ENCODE data around the gene CLDN9. TPM values are rescaled to one million over a fixed set of nuclear protein-coding genes. Genes with fewer than 3 reads are reported as not detected.

The CLDN9 gene
- total and polyA plus RNA-seq, 9 of the 15 experiments (the other 6 are each of a cell fraction or from before 2014, with no cell fraction given), result 0.12 to 0.44 (median 0.22) TPM; not detected in 4

DNA sequence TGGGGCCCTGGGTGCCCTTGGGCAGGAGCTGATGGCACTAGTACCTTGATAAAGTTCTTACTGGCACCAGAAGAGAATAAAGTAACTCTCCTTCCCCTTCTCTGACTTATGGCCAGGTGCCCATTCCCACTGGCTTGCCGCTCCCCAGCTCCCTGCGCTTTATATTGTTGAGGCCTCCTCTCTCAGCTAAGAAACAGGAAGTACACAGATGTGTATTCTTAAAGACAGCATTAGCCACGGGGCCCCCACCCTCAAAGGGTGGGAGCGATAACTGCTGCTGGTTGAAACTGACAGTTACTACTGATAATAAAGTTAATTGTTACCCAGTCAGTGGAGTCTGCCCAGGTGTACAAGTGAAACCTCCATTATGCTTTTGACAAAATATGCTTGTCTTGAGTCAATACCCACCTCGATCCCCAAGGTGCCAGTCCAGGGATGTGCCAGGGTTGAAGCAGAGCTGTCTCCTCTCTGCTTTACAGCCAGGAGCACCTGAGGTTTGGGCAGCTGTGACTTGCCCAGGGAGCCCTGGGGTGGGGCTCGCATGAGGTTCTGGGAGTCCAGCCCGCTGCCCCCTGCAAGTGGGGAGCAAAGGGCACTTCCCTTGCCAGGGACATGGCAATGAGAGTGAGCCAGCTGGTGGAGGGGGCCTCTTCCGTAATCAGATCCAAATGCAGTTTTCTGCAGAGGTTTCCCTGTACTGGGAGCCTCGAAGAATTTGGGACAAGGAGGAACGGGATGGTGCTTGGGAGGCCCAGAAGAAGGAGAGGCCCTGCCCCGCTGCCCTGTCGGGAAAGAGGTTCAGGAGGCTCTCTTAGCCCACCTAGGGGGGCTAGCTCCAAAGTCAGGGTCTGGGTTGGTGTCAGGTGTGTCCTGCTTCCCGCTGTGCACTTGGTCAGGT is 5.4 kb upstream of the CLDN9 start (continued):
- TF ChIP-seq, protein P1, sequence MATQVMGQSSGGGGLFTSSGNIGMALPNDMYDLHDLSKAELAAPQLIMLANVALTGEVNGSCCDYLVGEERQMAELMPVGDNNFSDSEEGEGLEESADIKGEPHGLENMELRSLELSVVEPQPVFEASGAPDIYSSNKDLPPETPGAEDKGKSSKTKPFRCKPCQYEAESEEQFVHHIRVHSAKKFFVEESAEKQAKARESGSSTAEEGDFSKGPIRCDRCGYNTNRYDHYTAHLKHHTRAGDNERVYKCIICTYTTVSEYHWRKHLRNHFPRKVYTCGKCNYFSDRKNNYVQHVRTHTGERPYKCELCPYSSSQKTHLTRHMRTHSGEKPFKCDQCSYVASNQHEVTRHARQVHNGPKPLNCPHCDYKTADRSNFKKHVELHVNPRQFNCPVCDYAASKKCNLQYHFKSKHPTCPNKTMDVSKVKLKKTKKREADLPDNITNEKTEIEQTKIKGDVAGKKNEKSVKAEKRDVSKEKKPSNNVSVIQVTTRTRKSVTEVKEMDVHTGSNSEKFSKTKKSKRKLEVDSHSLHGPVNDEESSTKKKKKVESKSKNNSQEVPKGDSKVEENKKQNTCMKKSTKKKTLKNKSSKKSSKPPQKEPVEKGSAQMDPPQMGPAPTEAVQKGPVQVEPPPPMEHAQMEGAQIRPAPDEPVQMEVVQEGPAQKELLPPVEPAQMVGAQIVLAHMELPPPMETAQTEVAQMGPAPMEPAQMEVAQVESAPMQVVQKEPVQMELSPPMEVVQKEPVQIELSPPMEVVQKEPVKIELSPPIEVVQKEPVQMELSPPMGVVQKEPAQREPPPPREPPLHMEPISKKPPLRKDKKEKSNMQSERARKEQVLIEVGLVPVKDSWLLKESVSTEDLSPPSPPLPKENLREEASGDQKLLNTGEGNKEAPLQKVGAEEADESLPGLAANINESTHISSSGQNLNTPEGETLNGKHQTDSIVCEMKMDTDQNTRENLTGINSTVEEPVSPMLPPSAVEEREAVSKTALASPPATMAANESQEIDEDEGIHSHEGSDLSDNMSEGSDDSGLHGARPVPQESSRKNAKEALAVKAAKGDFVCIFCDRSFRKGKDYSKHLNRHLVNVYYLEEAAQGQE (IDR thresholded peaks at IDR 0.05; ENCODE audit: borderline replicate concordance), result no peak
- TF ChIP-seq, protein P1 (CRISPR knock-in tag; IDR thresholded peaks at IDR 0.05; ENCODE audit: low read depth), result no peak
- TF ChIP-seq TARDBP (IDR thresholded peaks at IDR 0.05), result no peak
- TF ChIP-seq, protein P2, sequence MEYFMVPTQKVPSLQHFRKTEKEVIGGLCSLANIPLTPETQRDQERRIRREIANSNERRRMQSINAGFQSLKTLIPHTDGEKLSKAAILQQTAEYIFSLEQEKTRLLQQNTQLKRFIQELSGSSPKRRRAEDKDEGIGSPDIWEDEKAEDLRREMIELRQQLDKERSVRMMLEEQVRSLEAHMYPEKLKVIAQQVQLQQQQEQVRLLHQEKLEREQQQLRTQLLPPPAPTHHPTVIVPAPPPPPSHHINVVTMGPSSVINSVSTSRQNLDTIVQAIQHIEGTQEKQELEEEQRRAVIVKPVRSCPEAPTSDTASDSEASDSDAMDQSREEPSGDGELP (CRISPR knock-in tag; IDR thresholded peaks at IDR 0.05; ENCODE audit: borderline replicate concordance), result peak; percentile 27
- TF ChIP-seq, protein P3, sequence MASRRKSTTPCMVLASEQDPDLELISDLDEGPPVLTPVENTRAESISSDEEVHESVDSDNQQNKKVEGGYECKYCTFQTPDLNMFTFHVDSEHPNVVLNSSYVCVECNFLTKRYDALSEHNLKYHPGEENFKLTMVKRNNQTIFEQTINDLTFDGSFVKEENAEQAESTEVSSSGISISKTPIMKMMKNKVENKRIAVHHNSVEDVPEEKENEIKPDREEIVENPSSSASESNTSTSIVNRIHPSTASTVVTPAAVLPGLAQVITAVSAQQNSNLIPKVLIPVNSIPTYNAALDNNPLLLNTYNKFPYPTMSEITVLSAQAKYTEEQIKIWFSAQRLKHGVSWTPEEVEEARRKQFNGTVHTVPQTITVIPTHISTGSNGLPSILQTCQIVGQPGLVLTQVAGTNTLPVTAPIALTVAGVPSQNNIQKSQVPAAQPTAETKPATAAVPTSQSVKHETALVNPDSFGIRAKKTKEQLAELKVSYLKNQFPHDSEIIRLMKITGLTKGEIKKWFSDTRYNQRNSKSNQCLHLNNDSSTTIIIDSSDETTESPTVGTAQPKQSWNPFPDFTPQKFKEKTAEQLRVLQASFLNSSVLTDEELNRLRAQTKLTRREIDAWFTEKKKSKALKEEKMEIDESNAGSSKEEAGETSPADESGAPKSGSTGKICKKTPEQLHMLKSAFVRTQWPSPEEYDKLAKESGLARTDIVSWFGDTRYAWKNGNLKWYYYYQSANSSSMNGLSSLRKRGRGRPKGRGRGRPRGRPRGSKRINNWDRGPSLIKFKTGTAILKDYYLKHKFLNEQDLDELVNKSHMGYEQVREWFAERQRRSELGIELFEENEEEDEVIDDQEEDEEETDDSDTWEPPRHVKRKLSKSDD (conservative IDR thresholded peaks at IDR 0.05; ENCODE audit: low read length), result no peak
- TF ChIP-seq TCF7 (IDR thresholded peaks at IDR 0.05; ENCODE audit: borderline replicate concordance), result no peak
- TF ChIP-seq, protein P4, sequence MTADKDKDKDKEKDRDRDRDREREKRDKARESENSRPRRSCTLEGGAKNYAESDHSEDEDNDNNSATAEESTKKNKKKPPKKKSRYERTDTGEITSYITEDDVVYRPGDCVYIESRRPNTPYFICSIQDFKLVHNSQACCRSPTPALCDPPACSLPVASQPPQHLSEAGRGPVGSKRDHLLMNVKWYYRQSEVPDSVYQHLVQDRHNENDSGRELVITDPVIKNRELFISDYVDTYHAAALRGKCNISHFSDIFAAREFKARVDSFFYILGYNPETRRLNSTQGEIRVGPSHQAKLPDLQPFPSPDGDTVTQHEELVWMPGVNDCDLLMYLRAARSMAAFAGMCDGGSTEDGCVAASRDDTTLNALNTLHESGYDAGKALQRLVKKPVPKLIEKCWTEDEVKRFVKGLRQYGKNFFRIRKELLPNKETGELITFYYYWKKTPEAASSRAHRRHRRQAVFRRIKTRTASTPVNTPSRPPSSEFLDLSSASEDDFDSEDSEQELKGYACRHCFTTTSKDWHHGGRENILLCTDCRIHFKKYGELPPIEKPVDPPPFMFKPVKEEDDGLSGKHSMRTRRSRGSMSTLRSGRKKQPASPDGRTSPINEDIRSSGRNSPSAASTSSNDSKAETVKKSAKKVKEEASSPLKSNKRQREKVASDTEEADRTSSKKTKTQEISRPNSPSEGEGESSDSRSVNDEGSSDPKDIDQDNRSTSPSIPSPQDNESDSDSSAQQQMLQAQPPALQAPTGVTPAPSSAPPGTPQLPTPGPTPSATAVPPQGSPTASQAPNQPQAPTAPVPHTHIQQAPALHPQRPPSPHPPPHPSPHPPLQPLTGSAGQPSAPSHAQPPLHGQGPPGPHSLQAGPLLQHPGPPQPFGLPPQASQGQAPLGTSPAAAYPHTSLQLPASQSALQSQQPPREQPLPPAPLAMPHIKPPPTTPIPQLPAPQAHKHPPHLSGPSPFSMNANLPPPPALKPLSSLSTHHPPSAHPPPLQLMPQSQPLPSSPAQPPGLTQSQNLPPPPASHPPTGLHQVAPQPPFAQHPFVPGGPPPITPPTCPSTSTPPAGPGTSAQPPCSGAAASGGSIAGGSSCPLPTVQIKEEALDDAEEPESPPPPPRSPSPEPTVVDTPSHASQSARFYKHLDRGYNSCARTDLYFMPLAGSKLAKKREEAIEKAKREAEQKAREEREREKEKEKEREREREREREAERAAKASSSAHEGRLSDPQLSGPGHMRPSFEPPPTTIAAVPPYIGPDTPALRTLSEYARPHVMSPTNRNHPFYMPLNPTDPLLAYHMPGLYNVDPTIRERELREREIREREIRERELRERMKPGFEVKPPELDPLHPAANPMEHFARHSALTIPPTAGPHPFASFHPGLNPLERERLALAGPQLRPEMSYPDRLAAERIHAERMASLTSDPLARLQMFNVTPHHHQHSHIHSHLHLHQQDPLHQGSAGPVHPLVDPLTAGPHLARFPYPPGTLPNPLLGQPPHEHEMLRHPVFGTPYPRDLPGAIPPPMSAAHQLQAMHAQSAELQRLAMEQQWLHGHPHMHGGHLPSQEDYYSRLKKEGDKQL (CRISPR knock-in tag; IDR thresholded peaks at IDR 0.05; ENCODE audit: borderline replicate concordance), result no peak
